GM18907 (cell line): ENCODE data around the gene BRD9.
"Not testable (repeated sequence)": the region's sequence is repeated elsewhere in the genome, so short reads cannot be mapped to it uniquely, and the experiment has no call there.

ENCODE experiments used
- ATAC-seq: cut with Tn5 transposase; IDR thresholded peaks from one replicate; pipeline ENCODE4 v1.9.1; 2021; ENCODE audit warnings: mild to moderate bottlenecking, moderate library complexity; ENCODE audit not compliant: unreplicated experiment

The BRD9 gene

DNA sequence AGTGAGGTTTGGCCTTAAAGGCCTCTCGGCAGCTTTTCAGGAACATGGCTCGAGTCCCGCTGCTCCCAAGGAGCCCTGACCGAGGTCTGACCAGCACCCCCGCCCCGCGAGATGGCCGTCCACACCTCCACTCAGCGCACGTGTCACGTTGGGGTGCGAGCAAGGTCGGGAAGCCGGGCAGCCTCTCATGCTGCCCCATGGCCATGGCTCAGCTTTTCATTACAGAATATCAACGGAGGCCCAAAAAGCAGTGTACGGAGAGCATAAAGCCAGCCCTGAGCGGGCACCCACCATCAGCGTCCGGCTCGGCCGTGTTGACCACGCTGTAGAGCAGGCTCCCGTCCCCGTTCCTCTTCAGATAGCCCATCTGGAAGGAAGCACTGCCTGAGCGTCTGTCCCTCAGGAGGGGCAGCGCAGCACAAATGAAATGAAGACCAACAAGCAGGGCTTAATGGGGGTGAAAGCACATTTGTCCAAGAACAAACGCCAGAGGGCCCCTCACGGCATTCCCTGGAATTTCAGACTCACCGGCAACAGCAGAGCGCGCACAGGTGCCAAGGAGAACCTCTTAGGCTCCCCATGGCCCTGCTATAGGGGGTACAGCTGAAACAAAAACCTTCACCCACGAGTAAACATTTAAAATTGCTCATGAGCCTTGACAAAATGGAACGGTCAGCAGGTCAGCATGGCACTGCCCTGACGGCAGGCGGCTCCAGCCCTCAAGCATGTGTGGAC lies 11.6 kb downstream of the BRD9 start:
- no peak for ATAC-seq

DNA sequence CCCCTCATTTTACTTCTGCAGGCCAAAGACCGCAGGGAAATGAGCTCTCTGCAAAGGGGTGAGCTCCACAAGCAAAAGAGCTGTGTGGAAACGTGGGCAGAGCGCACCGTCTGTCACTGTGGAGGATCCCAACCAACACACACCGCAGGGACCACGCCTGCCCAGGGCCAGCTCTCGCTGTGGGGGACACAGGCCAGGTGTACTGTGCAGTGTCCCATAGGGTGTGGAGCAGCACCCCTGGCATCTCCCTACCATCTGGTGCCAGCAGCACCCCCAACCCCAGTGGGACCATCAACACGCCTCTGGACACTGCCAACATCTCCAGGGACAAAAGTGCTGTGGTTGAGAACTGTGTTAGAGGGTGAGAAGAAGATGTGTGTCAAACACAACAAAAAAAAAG lies 13.9 kb downstream of the BRD9 start:
- ATAC-seq: not testable (repeated sequence)

DNA sequence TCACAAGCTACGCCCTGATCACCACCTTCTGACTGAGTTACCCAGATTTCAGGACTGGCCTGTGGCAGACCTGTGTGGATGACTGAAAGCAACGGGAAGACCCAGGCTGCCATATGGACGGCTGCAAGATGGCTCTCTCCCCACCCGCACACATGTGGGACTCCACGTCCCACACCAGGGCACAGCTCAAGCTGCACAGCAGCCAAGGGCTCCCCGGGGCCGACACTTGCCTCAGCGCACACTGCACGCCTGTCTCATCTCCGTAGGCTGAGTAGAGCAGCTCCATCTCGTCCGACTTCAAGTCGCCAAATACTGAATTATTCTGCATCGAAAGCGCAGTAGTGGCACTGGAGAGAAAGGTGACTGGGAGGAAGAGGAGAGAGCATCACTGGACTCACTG lies 14.5 kb downstream of the BRD9 start:
- ATAC-seq: no peak

DNA sequence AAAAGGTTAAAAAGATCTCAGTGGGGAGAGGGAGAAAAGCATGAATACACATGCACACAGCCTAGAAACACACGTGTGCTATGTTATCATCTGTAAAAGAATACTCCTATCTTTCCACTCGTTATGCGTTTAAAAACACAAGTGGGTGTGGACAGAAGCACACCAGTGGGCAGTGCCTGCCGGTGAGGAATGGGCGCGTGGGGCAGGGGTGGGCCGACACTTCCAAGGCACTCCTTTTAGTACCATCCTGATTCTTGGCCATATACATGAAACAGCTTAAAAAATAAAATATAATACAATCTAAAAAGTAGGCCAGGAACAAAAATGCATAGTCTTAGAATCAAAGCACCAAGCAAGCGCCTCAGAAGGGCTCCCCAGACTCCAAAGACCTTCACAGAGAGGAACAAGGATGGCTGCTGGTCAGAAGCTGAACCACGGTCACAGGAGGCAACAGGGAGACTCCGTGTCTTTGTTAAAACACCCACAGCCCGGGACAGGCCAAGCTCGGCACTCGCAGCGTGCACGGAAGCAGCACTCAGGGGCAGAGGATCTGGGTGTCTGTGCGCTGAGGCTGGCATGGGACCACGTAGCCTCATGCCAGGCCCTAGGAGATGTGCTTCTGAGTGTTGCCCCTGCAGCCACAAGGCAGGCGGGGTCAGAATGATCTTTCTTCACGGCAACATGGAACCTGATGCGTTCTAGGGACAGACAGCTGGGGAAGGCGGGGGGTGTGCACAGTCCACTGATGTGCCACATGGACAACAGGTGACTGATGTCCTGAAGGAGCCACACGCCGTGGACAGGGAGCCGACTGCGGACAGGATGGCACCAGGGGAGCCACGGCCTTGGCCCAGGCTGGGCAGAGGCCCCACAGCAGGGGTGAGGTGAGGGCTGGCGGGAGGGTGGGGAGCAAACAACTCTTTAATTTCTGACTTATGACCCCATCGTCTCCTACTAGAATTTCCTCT lies 15.9 kb downstream of the BRD9 start:
- ATAC-seq: no peak

DNA sequence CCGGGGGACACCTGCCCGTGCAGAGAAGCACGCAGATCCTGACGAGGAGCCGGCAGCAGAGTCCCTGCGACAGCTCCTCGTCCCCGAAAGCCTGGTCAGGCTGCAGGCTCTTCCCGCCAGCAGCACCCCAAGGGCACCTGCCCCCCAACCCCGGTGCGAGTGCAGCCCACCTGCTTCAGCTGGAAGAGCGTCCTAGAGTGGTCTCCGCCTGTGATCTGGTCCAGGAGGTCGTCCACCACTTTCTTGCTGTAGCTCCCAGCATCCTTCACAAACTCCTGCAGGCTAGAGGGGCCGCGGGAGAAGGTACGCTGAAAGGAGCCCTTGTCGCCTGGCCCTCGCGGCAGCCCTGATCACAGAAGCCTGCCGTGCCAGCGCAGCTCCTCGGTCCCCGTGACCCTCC lies 16.7 kb downstream of the BRD9 start:
- no peak for ATAC-seq

DNA sequence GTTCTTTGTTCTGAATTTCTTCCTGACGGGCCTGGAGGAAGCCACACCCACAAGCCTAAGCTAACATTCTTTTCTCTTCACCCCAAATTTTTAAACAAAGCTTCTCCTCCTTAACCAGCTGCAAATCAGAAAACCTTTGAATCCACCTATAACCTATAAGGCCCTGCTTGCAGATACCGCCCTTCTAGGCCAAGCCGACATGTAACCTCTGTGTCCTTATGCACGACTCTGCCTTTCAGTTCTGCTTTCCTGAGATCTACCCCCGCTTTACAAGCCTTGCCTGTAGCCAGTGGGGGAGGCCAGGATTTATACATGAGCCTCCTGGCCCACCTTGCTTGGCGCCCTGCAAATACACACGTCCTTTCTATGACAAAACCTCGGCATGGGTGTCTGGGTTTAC lies 19.3 kb downstream of the BRD9 start:
- ATAC-seq: no peak

DNA sequence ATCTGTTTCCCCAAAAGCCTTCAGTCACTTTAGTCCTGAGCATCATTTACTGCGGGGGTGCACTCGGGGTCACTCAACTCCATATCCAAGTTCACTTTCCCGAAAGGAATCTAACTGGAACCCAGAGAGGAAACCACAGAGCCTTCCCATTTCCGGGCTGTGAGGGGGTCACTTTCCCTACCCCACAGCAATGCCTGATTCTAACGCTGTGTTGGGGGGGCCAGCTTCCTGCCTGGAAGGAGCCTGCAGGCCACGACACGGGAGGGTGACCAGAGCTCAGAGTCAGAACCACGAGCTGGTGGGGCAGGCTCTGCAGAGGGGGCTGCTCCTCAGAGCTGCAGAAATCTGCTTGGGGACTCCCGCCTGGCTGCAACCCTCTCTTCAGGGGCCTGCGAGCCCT lies 20.3 kb downstream of the BRD9 start:
- no peak for ATAC-seq

DNA sequence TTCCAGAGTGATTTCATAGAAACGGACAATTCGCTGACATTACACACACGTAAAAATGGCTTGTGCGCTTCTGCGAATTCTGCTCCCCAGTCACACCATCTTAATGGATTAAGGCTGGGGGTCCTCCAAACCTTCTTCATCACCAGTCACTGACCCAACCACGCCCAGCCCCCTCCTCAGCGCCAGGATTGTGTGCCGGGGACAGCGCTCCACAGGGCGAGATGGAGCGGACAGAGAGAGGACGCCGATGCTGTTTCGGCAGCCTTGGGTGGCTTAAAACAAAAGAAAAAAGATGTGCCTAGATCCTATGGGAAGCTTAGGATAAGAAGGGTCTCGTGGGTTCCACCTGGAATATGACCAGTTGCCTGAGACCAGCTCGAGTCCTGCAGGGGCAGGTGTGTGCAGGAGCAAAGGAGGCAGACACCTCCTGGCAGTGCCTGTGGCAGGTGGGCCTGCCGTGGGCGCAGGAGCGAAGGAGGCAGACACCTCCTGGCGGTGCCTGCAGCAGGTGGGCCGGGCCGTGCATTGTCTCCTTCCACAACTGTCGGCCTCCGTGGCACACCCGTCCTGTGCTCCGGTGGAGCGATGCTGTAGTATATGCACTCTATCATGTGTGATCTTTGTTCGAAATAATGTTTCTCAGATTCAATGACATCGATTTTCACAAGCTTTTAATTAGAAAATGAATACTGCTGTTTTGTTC lies 20.9 kb downstream of the BRD9 start:
- ATAC-seq: no peak

DNA sequence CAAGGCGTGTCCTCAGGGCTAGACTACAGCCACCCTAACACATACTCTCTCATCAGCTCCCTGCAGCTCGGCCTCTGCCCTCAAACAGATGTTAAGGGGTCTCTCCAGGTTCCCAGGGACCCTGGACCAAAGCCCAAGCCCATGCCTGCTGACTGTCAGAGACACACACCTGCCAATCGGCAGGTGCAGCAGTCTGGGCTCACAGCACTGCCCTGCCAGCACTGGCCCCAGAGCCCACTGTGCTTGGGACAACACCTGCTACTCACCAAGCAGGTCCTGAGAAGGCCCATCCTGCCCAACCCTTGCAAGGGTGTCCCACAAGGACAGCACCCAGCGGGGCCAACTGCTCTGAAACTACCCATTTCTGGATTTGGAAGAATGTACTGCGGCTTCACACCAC lies 21.6 kb downstream of the BRD9 start:
- no peak for ATAC-seq

DNA sequence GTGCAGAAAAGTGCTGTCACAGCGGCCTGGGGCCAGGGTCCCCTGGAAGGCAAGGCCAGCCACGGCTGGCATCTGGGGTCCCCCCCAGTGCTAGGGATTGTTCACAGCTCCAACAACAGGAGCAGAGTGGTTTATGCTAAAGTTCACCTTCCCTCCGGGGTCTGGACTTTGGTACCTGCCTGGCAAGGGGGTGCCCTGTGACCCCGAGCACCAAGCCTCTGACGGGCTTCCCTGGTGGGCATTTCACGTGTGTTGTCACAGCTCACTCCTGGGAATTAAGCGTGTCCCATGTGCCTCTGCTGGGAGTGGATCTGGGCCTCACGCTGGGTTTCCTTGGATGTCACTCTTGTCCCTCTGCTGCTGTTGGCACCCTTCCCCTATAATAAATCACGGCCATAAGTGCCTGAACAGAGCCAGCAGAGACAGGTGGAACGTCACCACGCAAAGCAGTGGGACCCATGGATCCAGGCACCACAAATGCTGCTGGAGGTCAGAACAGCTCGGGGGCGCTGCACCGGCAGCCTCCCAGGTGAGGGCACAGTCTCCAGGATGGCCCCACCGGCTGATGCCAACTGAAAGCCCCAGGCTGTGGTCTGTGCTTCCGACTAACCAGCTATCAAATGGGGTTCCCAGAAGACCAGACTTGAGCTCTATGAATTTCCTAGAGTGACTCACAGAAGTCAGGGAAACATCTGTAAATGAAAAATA lies 24.0 kb downstream of the BRD9 start:
- no peak for ATAC-seq

DNA sequence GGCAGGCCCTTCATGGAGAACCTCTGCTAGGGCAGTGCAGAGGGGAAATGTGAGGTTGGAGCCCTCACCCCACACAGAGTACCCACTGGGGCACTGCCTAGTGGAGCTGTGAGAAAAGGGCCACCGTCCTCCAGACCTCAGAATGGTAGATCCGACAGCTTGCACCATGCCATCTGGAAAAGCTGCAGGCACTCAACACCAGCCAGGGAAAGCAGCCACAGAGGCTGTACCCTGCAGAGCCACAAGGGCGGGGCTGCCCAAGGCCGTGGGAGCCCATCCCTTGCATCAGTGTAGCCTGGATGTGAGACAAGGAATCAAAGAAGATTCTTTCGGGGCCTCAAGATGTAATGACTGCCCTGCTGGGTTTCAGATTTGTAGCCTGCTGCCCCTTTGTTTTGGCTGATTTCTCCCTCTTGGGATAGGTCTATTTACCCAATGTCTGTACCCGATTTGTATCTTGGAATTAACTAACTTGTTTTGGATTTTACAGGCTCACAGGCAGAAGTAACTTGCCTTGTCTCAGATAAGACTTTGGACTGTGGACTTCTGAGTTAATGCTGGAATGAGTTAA lies 25.2 kb downstream of the BRD9 start:
- no peak for ATAC-seq

DNA sequence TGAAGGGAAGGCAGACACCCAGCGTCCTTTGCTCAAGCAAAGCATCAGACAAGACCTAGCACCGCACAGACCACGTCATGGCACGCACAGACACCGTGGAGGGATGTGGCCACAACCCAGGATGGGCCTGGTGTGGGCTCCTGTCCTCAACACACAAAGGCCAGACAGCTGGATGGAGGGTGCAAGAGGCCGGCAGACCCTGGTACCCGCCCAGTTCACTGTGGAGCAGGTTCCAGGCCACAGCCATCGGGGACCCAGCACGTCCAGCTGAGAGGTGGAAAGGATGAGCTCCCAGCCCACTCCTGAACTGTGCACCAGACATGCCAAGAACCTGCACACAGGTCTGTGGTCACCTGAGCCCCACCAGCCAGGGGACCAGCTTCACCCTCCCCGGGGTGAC lies 26.8 kb downstream of the BRD9 start:
- no peak for ATAC-seq

DNA sequence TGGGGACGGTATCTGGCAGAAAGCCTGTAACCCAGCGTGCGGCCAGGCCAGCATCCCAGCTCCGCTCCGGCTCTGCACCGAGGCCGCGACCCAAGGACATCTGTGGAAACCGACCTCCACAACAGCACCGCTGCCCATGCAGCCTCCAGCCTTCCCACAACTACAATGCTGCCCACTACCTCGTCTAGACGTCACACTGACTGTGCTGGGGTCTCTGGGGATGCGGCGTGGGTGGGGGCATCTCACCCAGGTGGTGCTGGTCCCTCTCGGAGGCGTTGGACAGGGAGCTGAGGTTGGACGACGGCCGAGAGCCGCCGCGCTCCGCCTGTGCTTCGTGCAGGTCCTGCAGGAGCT lies 27.5 kb downstream of the BRD9 start:
- ATAC-seq: no peak

DNA sequence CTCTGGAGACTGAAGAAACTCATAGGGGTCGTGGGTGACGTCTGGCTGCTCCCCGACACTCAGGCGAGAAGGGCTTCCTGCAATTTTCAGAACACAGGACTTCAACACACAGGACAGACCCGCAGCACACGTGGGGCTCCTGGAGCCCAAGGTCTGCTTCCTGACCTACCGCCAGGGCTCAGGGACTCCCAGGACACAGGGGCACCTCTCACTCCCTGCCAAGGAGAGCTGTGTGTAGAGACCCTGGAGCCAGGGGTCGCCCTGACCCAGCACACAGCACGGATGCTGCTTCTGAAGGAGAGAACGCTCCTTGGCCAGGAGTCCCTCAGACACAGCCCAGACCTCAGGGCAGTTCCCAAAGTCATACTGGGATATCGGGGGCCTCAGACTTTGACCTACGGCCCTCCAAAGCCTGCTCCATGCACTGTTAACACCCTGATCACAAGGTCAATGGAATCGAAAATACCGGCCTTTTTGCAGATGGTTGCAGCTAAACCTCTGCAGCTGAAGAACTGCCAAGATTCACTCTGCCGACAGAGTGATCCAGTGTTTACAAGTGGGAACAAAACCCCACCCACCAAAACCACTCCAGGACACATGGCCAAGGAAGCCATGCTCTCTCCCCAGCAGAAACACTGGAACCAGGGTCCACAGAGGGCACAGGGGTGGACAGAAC lies 28.0 kb downstream of the BRD9 start:
- ATAC-seq: no peak

DNA sequence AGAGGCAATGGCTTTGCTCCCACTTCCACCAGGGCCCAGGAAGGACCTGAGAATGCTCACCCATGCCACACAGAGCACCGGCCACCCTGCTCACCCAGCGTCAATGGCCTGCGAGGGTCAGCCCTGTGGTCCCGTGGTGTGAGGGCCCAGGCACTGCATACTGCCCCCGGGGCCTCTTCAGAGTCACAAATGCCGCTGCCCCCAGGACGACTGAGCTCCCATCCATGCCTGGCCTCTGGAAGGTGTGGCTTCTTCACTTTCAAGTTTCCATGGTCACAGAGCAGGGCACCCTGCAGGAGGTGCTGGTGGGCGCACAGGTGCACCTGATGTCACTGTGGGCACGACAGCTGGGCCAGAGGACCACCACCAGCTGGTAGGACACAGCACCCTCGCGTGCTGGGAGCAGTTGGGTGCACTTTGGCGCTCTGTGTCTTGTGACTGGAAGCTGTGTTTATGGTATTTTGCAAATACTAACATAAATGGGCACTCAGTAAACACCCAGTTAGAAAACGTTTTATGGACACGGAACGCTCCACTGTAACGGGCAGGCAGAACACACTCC lies 29.3 kb downstream of the BRD9 start:
- ATAC-seq: no peak

DNA sequence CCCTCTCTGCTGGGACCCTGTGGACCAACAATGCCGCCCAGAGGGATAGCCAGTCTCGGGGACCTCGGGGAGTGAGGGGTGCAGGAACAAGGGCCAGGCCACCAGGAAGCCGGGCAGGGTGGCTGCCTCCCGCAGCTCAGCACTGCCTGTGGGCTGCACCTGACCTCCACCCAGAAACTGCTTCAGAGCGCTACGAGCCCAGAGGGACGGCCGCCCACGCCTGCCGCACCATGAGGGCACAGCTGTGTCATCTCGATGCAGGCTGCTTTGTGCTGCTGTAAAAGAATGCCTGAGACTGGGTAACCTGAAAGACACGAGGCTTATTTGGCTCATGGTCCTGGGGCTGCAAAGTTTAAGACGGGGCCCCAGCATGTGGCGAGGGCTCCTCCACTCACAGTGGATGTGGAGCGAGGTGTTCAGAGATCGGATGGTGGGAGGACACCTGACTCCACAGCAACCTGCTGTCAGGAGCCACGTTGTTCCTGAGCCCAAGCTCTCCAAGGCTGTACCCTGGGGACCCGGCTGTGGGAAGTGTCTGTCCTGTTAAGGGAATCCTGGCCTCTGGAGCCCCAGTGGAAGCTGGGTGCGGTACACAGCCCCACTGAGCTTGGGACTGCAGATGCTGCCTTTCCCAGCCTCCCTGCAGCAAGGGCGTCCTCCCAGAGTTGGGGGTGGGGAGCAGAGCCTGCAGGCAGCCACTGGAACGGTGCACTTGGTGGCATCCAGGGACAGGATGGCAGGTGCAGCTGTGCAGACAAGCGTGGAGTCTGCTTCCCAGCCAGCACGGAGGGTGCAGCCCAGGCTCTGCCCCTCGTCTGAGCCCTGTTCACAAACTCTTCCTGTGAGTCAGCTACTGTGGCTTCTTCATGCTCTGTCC lies 30.0 kb downstream of the BRD9 start:
- ATAC-seq: no peak

DNA sequence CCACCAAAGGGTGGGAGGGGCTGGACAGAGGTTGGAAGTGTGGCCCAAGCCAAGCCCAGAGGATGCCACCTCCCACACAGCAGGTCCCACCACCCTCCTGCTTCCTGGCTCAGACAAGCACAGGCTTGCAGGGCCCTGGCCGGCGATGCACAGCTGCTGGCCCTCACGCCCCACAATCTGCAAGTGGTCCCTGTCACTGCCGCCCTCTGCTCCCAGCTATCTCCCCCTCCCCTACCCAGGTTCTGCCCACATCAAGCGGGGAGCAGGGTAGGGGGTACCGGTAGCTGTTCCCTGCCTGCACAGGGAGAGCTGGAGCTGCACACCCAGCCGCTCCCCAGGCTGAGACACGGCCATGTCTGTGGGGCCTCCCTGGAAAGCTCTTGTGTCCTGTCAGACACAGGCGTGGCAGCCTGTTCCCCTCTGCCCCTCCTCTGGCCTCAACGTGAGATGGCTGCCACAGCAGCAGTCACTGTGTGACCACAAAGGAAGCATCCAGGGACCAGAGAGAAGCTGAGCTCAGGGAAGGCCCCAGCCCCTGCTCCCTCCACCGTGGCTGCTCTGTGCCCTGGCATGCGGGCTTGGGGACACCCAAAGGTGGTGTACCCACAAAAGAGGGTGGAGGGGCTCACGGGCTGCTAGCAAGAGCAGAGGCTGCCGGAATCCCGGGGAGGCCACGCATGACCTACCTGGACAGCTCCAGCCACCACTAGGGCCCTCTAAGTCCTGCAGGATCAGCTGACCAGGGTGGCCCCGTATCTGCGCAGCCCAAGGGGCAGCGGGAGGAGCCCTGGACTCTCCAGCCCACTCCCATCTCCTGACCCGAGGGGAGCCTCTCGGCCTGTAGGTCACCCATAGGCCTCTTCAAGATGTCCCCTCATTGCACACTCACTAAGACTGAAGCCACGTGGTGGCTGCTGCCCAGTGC lies 30.9 kb downstream of the BRD9 start:
- ATAC-seq: no peak
